SJSA1 (cell line): Measurements from ENCODE around the gene TENT5A. TPM values are rescaled to one million over a fixed set of nuclear protein-coding genes. Genes with fewer than 3 reads are reported as not detected.

Experiments used
- DNase-seq, 2 experiments: peaks; one replicate each; pipeline ENCODE4 v3.0.0-alpha.2; 2015 to 2020; ENCODE audit warnings: low spot score in 2 of 2, low read depth in 1 of 2
- H3K27ac ChIP-seq: fragments of 250-450 bp; sonication (Bioruptor Pico); 2 replicates; pipeline ENCODE4 v1.5.1; 2020; ENCODE audit warnings: mild to moderate bottlenecking, moderate library complexity
- H3K27me3 ChIP-seq: fragments of 250-450 bp; sonication (Bioruptor Pico); replicated peaks from 2 replicates; pipeline ENCODE4 v1.5.1; 2020; ENCODE audit warnings: mild to moderate bottlenecking, moderate library complexity
- H3K36me3 ChIP-seq: fragments of 250-450 bp; sonication (Bioruptor Pico); 2 replicates; pipeline ENCODE4 v1.5.1; 2020; ENCODE audit warnings: mild to moderate bottlenecking
- H3K4me1 ChIP-seq: fragments of 250-450 bp; sonication (Bioruptor Pico); replicated peaks from 2 replicates; pipeline ENCODE4 v1.6.1; 2021; ENCODE audit warnings: mild to moderate bottlenecking
- H3K4me3 ChIP-seq: fragments of 250-450 bp; sonication (Bioruptor Pico); 2 replicates; pipeline ENCODE4 v1.5.1; 2020; ENCODE audit warnings: mild to moderate bottlenecking
- H3K9me3 ChIP-seq: fragments of 250-450 bp; sonication (Bioruptor Pico); replicated peaks from 2 replicates; pipeline ENCODE4 v1.5.1; 2020; ENCODE audit warnings: mild to moderate bottlenecking
- total RNA-seq: library from RNA; depleted of rRNA; stranded (reverse); fragments of >200 nt; shearing (Covaris generic); gene quantifications from 2 replicates; pipeline ENCODE4 v1.2.3, GENCODE V29; 2014

The TENT5A gene
- total RNA-seq, 1 experiment from 2014 or later, result 12.8 TPM

GRCh38 chr6:81696524-81696923 lies 56.0 kb downstream of the TENT5A start:
- no peaks in the 10 kb centered on the region for H3K36me3 ChIP-seq
- no peak overlapping the region for H3K27ac ChIP-seq
- DNase-seq, result no peak
- H3K27me3 ChIP-seq, result no peaks in the 10 kb centered on the region
- no peak overlapping the region for H3K4me3 ChIP-seq
- H3K4me1 ChIP-seq, result no peaks in the 10 kb centered on the region
- no peaks in the 10 kb centered on the region for H3K9me3 ChIP-seq
